A549 (cell line): ENCODE measurements around the gene SLC38A3. TPM values are rescaled to one million over a fixed set of nuclear protein-coding genes. Genes with fewer than 3 reads are reported as not detected.

Source experiments
- ATAC-seq, 2 experiments: fragments of 200-7000 bp in 1 of 2; fragments of >200 bp in 1 of 2; cut with Nextera tagmentation in 1 of 2; cut with Tn5 transposase in 1 of 2; 3 replicates each; pipeline versions ENCODE4 v1.8.0 to v1.9.1; 2018 to 2020; ENCODE audit warnings: mild to moderate bottlenecking in 1 of 2, moderate library complexity in 1 of 2
- CTCF ChIA-PET: fragments of 300-600 bp; sonication (Branson Sonifier 250); formaldehyde crosslinking; extraction: SDS; loops from one replicate; lab custom pipeline; 2021; ENCODE audit warnings: antibody characterized with exemption, inconsistent platforms; lab: Yijun Ruan, JAX
- POLR2A ChIA-PET: fragments of 350-600 bp; formaldehyde crosslinking; extraction: SDS; loops from one replicate; lab custom pipeline; 2021; ENCODE audit warnings: antibody characterized with exemption, inconsistent platforms; lab: Yijun Ruan, JAX
- DNase-seq, 2 experiments: peaks; one replicate each; pipeline versions ENCODE4 v3.0.0 to v3.0.0-alpha.2; 2011 to 2016; ENCODE audit warnings: low read depth in 1 of 2, low spot score in 1 of 2
- FAIRE-seq: peaks from 2 replicates; lab custom pipeline; 2011; peaks lifted over from hg19 to GRCh38; lab: Jason Lieb, UNC
- H3K27ac ChIP-seq, 2 experiments: fragments of >200 bp; sonication (Bioruptor Twin); formaldehyde crosslinking; 3 replicates each; pipeline ENCODE4 v1.5.1; 2016 to 2017
- H3K4me1 ChIP-seq: fragments of >200 bp; sonication (Bioruptor Twin); formaldehyde crosslinking; 3 replicates; pipeline ENCODE4 v1.6.1; 2016
- H3K4me2 ChIP-seq: fragments of >200 bp; sonication (Bioruptor Twin); formaldehyde crosslinking; 3 replicates; pipeline ENCODE4 v1.6.1; 2016
- H3K4me3 ChIP-seq: fragments of >200 bp; sonication (Bioruptor Twin); formaldehyde crosslinking; 3 replicates; pipeline ENCODE4 v1.5.1; 2016
- H3K9me3 ChIP-seq: fragments of >200 bp; sonication (Bioruptor Twin); formaldehyde crosslinking; 3 replicates; pipeline ENCODE4 v1.6.1; 2016
- CBX2 ChIP-seq: fragments of 200-600 bp; sonication (generic); IDR thresholded peaks from 2 replicates; pipeline ENCODE4 v1.6.1; 2016; ENCODE audit warnings: low read depth, mild to moderate bottlenecking, borderline replicate concordance
- CEBPB ChIP-seq, 2 experiments: fragments of >200 bp in 1 of 2; sonication (Bioruptor Twin) in 1 of 2; formaldehyde crosslinking in 1 of 2; IDR thresholded peaks; 2 replicates each; pipeline ENCODE4 v1.6.1; 2012 to 2016
- CTCF ChIP-seq: fragments of >200 bp; sonication (Bioruptor Twin); formaldehyde crosslinking; IDR thresholded peaks from 3 replicates; pipeline ENCODE4 v1.5.1; 2016
- EHF ChIP-seq: fragments of 250-450 bp; sonication (Bioruptor Pico); IDR thresholded peaks from 2 replicates; pipeline ENCODE4 v1.5.0; 2020; ENCODE audit warnings: mild to moderate bottlenecking
- EHMT2 ChIP-seq: fragments of 200-600 bp; sonication (generic); IDR thresholded peaks from 2 replicates; pipeline ENCODE4 v1.6.1; 2016; ENCODE audit warnings: antibody characterized with exemption, low read depth, mild to moderate bottlenecking, moderate library complexity
- FOSB ChIP-seq: fragments of 250-450 bp; sonication (Bioruptor Pico); IDR thresholded peaks from 2 replicates; pipeline ENCODE4 v1.5.0; 2020; ENCODE audit warnings: mild to moderate bottlenecking, moderate library complexity
- FOSL2 ChIP-seq, 2 experiments: fragments of 450-650 bp in 1 of 2; fragments of >200 bp in 1 of 2; sonication (Bioruptor Twin) in 1 of 2; formaldehyde crosslinking; IDR thresholded peaks; 2 replicates each; pipeline versions ENCODE4 v1.5.0 to v1.6.1; 2016 to 2020; ENCODE audit warnings: mild to moderate bottlenecking in 1 of 2, moderate library complexity in 1 of 2
- FOXS1 ChIP-seq: fragments of 250-450 bp; sonication (Bioruptor Pico); IDR thresholded peaks from 2 replicates; pipeline ENCODE4 v1.5.0; 2020; ENCODE audit warnings: mild to moderate bottlenecking, moderate library complexity
- GATA3 ChIP-seq: IDR thresholded peaks from 2 replicates; pipeline ENCODE4 v1.6.1; 2012; ENCODE audit warnings: borderline replicate concordance
- HEYL ChIP-seq: fragments of 250-450 bp; sonication (Bioruptor Pico); IDR thresholded peaks from 2 replicates; pipeline ENCODE4 v1.8.0; 2021; ENCODE audit warnings: mild to moderate bottlenecking, moderate library complexity
- HMGXB4 ChIP-seq: fragments of 250-450 bp; sonication (Bioruptor Pico); IDR thresholded peaks from 2 replicates; pipeline ENCODE4 v1.5.0; 2021; ENCODE audit warnings: mild to moderate bottlenecking, moderate library complexity, borderline replicate concordance
- HOXA7 ChIP-seq: fragments of 250-450 bp; sonication (Bioruptor Pico); IDR thresholded peaks from 2 replicates; pipeline ENCODE4 v1.5.0; 2020; ENCODE audit warnings: mild to moderate bottlenecking, moderate library complexity
- JUN ChIP-seq, 2 experiments: fragments of >200 bp; sonication (Bioruptor Twin); formaldehyde crosslinking; IDR thresholded peaks; 2 replicates in 1 of 2; 3 replicates in 1 of 2; pipeline ENCODE4 v1.6.1; 2016 to 2017
- KDM5A ChIP-seq: fragments of 200-600 bp; sonication (generic); IDR thresholded peaks from 2 replicates; pipeline ENCODE4 v1.6.1; 2016; ENCODE audit warnings: antibody characterized with exemption, mild to moderate bottlenecking
- MAFK ChIP-seq: fragments of 450-650 bp; IDR thresholded peaks from 2 replicates; pipeline ENCODE4 v1.6.1; 2014; ENCODE audit not compliant: partially characterized antibody
- MAX ChIP-seq: IDR thresholded peaks from 2 replicates; pipeline ENCODE4 v1.6.1; 2012
- NFE2L2 ChIP-seq: fragments of 150-350 bp; conservative IDR thresholded peaks from 2 replicates; pipeline ENCODE4 v1.6.1; 2014; ENCODE audit warnings: low read length
- PBX3 ChIP-seq: IDR thresholded peaks from 2 replicates; pipeline ENCODE4 v1.6.1; 2012
- PHF8 ChIP-seq: fragments of 200-600 bp; sonication (generic); IDR thresholded peaks from 2 replicates; pipeline ENCODE4 v1.6.1; 2016; ENCODE audit warnings: low read depth, mild to moderate bottlenecking, antibody characterized with exemption, moderate library complexity, borderline replicate concordance
- POLR2A ChIP-seq: IDR thresholded peaks from 2 replicates; pipeline ENCODE4 v1.6.1; 2012; ENCODE audit warnings: mild to moderate bottlenecking, low read length
- POLR2AphosphoS2 ChIP-seq: conservative IDR thresholded peaks from 2 replicates; pipeline ENCODE4 v1.6.1; 2012; ENCODE audit warnings: low read length, improper control_type of control experiment, inconsistent platforms
- RAD21 ChIP-seq, 2 experiments: fragments of >200 bp in 1 of 2; sonication (Bioruptor Twin) in 1 of 2; formaldehyde crosslinking in 1 of 2; IDR thresholded peaks in 1 of 2; conservative IDR thresholded peaks in 1 of 2; 2 replicates in 1 of 2; 3 replicates in 1 of 2; pipeline ENCODE4 v1.6.1; 2012 to 2018; ENCODE audit warnings: inconsistent platforms in 1 of 2
- RCOR1 ChIP-seq: fragments of 150-350 bp; IDR thresholded peaks from 2 replicates; pipeline ENCODE4 v1.6.1; 2014; ENCODE audit warnings: antibody characterized with exemption, low read length, low read depth
- SMC3 ChIP-seq: fragments of >200 bp; sonication (Bioruptor Twin); formaldehyde crosslinking; IDR thresholded peaks from 3 replicates; pipeline ENCODE4 v1.6.1; 2018; ENCODE audit warnings: inconsistent platforms
- SREBF2 ChIP-seq: fragments of 450-650 bp; IDR thresholded peaks from 2 replicates; pipeline ENCODE4 v1.6.1; 2014; ENCODE audit warnings: mild to moderate bottlenecking, moderate library complexity
- ZSCAN20 ChIP-seq: fragments of 250-450 bp; sonication (Bioruptor Pico); IDR thresholded peaks from 2 replicates; pipeline ENCODE4 v1.8.0; 2022; ENCODE audit warnings: mild to moderate bottlenecking, moderate library complexity
- WGBS: methylation state at CpG from one replicate; pipeline ENCODE4 v1.1.6; 2017; ENCODE audit errors: missing lambda C conversion rate; 5-methylcytosine and 5-hydroxymethylcytosine counted together
- polyA plus RNA-seq, 4 experiments: library from polyadenylated mRNA; depleted of rRNA in 3 of 4; stranded (reverse); fragments of >200 nt; fragmentation: RNase III in 1 of 4; extraction: RNeasy Plus Mini Kit Qiagen cat#74134 plus additional on column Dnase treatment in 1 of 4; gene quantifications; 2 replicates in 3 of 4; 3 replicates in 1 of 4; pipeline ENCODE4 v1.2.3, GENCODE V29; 2011 to 2017
- TF ChIP-seq, protein P1 (sequence below): fragments of >200 bp; sonication (Bioruptor Twin); formaldehyde crosslinking; IDR thresholded peaks from 3 replicates; pipeline ENCODE4 v1.6.1; 2016
- TF ChIP-seq, protein P2 (sequence below): fragments of >200 bp; sonication (Bioruptor Twin); formaldehyde crosslinking; IDR thresholded peaks from 2 replicates; pipeline ENCODE4 v1.6.1; 2016
- TF ChIP-seq, protein P3 (sequence below): IDR thresholded peaks from 2 replicates; pipeline ENCODE4 v1.6.1; 2012; ENCODE audit warnings: low read depth, borderline replicate concordance

The SLC38A3 gene
- polyA plus RNA-seq, 2 of the 4 experiments (the other 2 are of a cell fraction): 0.05 TPM; not detected in 1

GRCh38 chr3:50260027-50260941, 55.2 kb downstream of the SLC38A3 start:
- peak overlapping the region; percentile 95 for H3K4me2 ChIP-seq
- POLR2A ChIA-PET: interaction anchor here (0.5 to 2.4 kb wide), 10 partner anchors 10 to 87 kb away, joined by 3 to 10 read pairs (median 4); partner anchors contain the start of genes GNAI2, HYAL3, NAA80 and SEMA3B
- ATAC-seq (peak; percentile 83 to 88), FAIRE-seq (no peak), DNase-seq (peak; percentile 68 to 85)
- no peaks in the 10 kb centered on the region for H3K9me3 ChIP-seq
- TF ChIP-seq NFE2L2: no peak
- no peak for TF ChIP-seq CBX2
- no peak for TF ChIP-seq ZSCAN20 (CRISPR knock-in tag)
- TF ChIP-seq FOSB (CRISPR knock-in tag): no peak
- TF ChIP-seq MAFK: peak; percentile 19
- TF ChIP-seq GATA3: no peak
- TF ChIP-seq PBX3: peak; percentile 54; the same call in 1 of the 2 replicates
- TF ChIP-seq KDM5A: no peak
- TF ChIP-seq FOSL2 (IDR thresholded peaks at IDR 0.05): no peak
- peak; percentile 26; the same call in 1 of the 2 replicates for TF ChIP-seq FOSL2 (CRISPR knock-in tag; IDR thresholded peaks at IDR 0.05)
- TF ChIP-seq HOXA7: no peak
- TF ChIP-seq FOXS1 (CRISPR knock-in tag): no peak
- TF ChIP-seq, protein P1, sequence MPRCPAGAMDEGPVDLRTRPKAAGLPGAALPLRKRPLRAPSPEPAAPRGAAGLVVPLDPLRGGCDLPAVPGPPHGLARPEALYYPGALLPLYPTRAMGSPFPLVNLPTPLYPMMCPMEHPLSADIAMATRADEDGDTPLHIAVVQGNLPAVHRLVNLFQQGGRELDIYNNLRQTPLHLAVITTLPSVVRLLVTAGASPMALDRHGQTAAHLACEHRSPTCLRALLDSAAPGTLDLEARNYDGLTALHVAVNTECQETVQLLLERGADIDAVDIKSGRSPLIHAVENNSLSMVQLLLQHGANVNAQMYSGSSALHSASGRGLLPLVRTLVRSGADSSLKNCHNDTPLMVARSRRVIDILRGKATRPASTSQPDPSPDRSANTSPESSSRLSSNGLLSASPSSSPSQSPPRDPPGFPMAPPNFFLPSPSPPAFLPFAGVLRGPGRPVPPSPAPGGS: peak; percentile 46; the same call in 1 of the 3 replicates
- no peak for TF ChIP-seq EHF
- TF ChIP-seq, protein P2, sequence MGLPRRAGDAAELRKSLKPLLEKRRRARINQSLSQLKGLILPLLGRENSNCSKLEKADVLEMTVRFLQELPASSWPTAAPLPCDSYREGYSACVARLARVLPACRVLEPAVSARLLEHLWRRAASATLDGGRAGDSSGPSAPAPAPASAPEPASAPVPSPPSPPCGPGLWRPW: no peak
- TF ChIP-seq SREBF2: no peak
- TF ChIP-seq POLR2AphosphoS2: no peak
- TF ChIP-seq, protein P3, sequence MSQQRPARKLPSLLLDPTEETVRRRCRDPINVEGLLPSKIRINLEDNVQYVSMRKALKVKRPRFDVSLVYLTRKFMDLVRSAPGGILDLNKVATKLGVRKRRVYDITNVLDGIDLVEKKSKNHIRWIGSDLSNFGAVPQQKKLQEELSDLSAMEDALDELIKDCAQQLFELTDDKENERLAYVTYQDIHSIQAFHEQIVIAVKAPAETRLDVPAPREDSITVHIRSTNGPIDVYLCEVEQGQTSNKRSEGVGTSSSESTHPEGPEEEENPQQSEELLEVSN: 0 out of 2 replicates have a peak, but pooled peaks have one; percentile 30
- TF ChIP-seq EHMT2: no peak
- TF ChIP-seq SMC3: peak; percentile 79
- peak; percentile 83 for TF ChIP-seq CTCF
- no peak for TF ChIP-seq HMGXB4 (CRISPR knock-in tag)
- TF ChIP-seq MAX: 0 out of 2 replicates have a peak, but pooled peaks have one; percentile 37
- peak; percentile 57 to 77 for TF ChIP-seq RAD21 (conservative IDR thresholded peaks at IDR 0.05 in 1 of 2, IDR thresholded peaks at IDR 0.05 in 1 of 2)
- TF ChIP-seq CEBPB (IDR thresholded peaks at IDR 0.05): no peak
- TF ChIP-seq RCOR1: no peak
- TF ChIP-seq JUN (IDR thresholded peaks at IDR 0.05): peak in 1 of 2 experiments; percentile 89; a peak in 4 of 5 replicates
- peak; percentile 50 for TF ChIP-seq POLR2A
- TF ChIP-seq HEYL (CRISPR knock-in tag): no peak
- TF ChIP-seq PHF8: peak; percentile 56; the same call in 1 of the 2 replicates
- CTCF ChIA-PET: interaction anchor here (0.6 to 8.1 kb wide), 19 partner anchors 9 to 142 kb away, joined by 3 to 67 read pairs (median 5); partner anchors contain the start of genes GNAT1, LSMEM2 and SEMA3B
- peak overlapping the region; percentile 85 for H3K4me3 ChIP-seq
- H3K4me1 ChIP-seq: peaks cover 34% of the 10 kb centered on the region
- H3K27ac ChIP-seq: peak overlapping the region; percentile 94 to 99
- 70% methylated on average over 2 of the region's 70 CpGs for WGBS
